Fibroblast of peridontal ligament (primary cell): ENCODE results near the gene NR6A1.

ENCODE experiments used
- DNase-seq: peaks from one replicate; pipeline ENCODE4 v3.0.0-alpha.2; 2010; ENCODE audit errors: extremely low read depth

NR6A1 gene

GRCh38 chr9:124688238-124688904, 82.7 kb downstream of the NR6A1 start:
- no peak for DNase-seq

GRCh38 chr9:124686918-124687317, 84.2 kb downstream of the NR6A1 start:
- DNase-seq = no peak

GRCh38 chr9:124685217-124685616, 85.9 kb downstream of the NR6A1 start:
- DNase-seq = no peak

GRCh38 chr9:124684169-124684568, 86.9 kb downstream of the NR6A1 start:
- DNase-seq = no peak

GRCh38 chr9:124683043-124683442, 88.1 kb downstream of the NR6A1 start:
- no peak for DNase-seq

GRCh38 chr9:124680714-124681390, 90.3 kb downstream of the NR6A1 start:
- DNase-seq = no peak

- DNase-seq = no peak
These were observed 91.1 kb downstream of the NR6A1 start for GRCh38 chr9:124680049-124680448.

- DNase-seq = peak; percentile 56
These were observed 95.0 kb downstream of the NR6A1 start for GRCh38 chr9:124676159-124676551.

GRCh38 chr9:124675261-124676158, 95.6 kb downstream of the NR6A1 start:
- DNase-seq = no peak

GRCh38 chr9:124674651-124675050, 96.5 kb downstream of the NR6A1 start:
- no peak for DNase-seq

GRCh38 chr9:124673063-124673462, 98.0 kb downstream of the NR6A1 start:
- no peak for DNase-seq

- no peak for DNase-seq
These were observed 99.2 kb downstream of the NR6A1 start for GRCh38 chr9:124671861-124672260.

GRCh38 chr9:124666642-124667041, 104.5 kb downstream of the NR6A1 start:
- no peak for DNase-seq

- DNase-seq = no peak
These were observed 105.6 kb downstream of the NR6A1 start for GRCh38 chr9:124665391-124666058.

GRCh38 chr9:124664143-124664542, 107.0 kb downstream of the NR6A1 start:
- DNase-seq = no peak

- DNase-seq = peak; percentile 72
These were observed 107.8 kb downstream of the NR6A1 start for GRCh38 chr9:124663046-124663961.

- DNase-seq = no peak
These were observed 108.5 kb downstream of the NR6A1 start for GRCh38 chr9:124662561-124662960.

- DNase-seq = no peak
These were observed 109.8 kb downstream of the NR6A1 start for GRCh38 chr9:124661271-124661670.

GRCh38 chr9:124660341-124660801, 110.7 kb downstream of the NR6A1 start:
- peak; percentile 54 for DNase-seq

- DNase-seq = peak; percentile 96
These were observed 111.9 kb downstream of the NR6A1 start for GRCh38 chr9:124659099-124659659.
